ENCODE results near the gene NRP1.
"Not testable (repeated sequence)": the region's sequence is repeated elsewhere in the genome, so short reads cannot be mapped to it uniquely, and the experiment has no call there.

Gene NRP1

GRCh38 chr10:33302208-33302829 is 32.1 kb downstream of the NRP1 start:
- Histone ChIP-seq H3K9ac (ENCODE audit: low read depth, low read length) (no peak overlapping the region), H3K36me3 (ENCODE audit: insufficient read depth, low read length) (no peaks in the 10 kb centered on the region; the same call in 1 of the 2 replicates), H3K9me3 (ENCODE audit: control insufficient read depth, insufficient read depth, low read length) (no peaks in the 10 kb centered on the region), H3K4me1 (ENCODE audit: insufficient read depth, low read length) (peaks cover 4% of the 10 kb centered on the region; the same call in 1 of the 2 replicates)

- no peaks in the 10 kb centered on the region; the same call in 1 of the 2 replicates for H3K36me3 ChIP-seq (ENCODE audit: insufficient read depth, low read length)
- no peak overlapping the region for H3K9ac ChIP-seq (ENCODE audit: low read depth, low read length)
- no peaks in the 10 kb centered on the region for H3K9me3 ChIP-seq (ENCODE audit: control insufficient read depth, insufficient read depth, low read length)
- peaks cover 4% of the 10 kb centered on the region; the same call in 1 of the 2 replicates for H3K4me1 ChIP-seq (ENCODE audit: insufficient read depth, low read length)
These were observed 33.2 kb downstream of the NRP1 start for GRCh38 chr10:33301097-33301789.

DNA sequence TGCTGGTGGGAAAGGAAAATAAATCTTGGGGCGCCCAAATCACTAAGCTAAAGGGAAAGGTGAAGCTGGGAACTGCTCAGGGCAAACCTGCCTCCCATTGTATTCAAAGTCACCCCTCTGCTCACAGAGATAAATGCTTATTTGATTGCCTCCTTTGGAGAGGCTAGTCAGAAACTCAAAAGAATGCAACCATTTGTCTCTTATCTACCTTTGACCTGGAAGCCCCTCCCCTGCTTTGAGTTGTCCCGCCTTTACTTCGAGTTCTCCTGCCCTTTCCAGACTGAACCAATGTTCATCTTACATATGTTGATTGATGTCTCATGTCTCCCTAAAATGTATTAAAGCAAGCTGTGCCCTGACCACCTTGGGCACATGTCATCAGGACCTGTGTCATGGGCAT is 33.9 kb downstream of the NRP1 start:
- not testable (repeated sequence) for H3K9ac ChIP-seq (ENCODE audit: low read depth, low read length); H3K4me1 ChIP-seq (ENCODE audit: insufficient read depth, low read length); H3K9me3 ChIP-seq (ENCODE audit: control insufficient read depth, insufficient read depth, low read length); H3K36me3 ChIP-seq (ENCODE audit: insufficient read depth, low read length)

- Histone ChIP-seq H3K36me3 (ENCODE audit: insufficient read depth, low read length) (no peaks in the 10 kb centered on the region; the same call in 1 of the 2 replicates), H3K9me3 (ENCODE audit: control insufficient read depth, insufficient read depth, low read length) (no peaks in the 10 kb centered on the region), H3K9ac (ENCODE audit: low read depth, low read length) (no peak overlapping the region), H3K4me1 (ENCODE audit: insufficient read depth, low read length) (peaks cover 4% of the 10 kb centered on the region; the same call in 1 of the 2 replicates)
These were observed 35.6 kb downstream of the NRP1 start for GRCh38 chr10:33298893-33299292.

DNA sequence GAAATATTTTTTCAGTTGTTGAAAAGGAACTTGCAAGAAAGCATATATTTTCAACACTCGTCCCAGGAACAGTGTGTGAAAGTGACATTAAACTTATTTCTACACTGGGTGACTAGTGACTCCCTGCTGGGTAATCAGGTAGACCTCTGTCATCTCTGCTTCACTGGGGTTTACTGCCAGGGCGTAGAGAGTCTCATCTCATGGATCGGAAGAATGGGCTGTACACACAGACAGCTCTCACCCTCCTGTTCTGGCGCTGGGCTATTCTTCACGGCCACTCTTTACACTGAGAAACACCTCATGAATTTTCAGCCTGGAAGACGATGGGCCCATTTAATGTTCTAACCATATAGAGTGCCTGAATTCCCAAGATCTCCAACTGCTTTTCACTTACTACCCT is 36.4 kb downstream of the NRP1 start:
- no peaks in the 10 kb centered on the region; the same call in 1 of the 2 replicates for H3K36me3 ChIP-seq (ENCODE audit: insufficient read depth, low read length)
- H3K4me1 ChIP-seq (ENCODE audit: insufficient read depth, low read length), result peaks cover 4% of the 10 kb centered on the region; the same call in 1 of the 2 replicates
- H3K9ac ChIP-seq (ENCODE audit: low read depth, low read length), result no peak overlapping the region
- no peaks in the 10 kb centered on the region for H3K9me3 ChIP-seq (ENCODE audit: control insufficient read depth, insufficient read depth, low read length)

DNA sequence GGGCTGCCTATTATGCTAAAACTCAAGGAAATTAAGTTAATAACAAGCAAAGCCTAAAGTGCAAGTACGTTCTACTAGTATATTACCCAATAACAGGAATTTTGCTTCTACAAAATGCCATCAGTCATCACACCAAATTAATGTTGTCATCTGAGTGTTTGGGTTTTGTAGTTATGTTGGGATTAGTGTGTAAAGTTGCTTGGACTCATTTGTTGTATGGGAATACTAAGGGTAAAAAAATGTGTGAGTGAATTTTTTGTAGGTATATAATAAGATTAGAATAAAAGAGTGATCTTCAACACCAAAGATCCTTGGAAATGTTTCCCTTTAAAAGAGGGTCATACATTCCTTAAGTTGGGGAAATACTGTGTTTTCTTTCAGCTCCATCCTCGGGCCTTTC is 38.6 kb downstream of the NRP1 start:
- H3K9me3 ChIP-seq (ENCODE audit: control insufficient read depth, insufficient read depth, low read length), result no peaks in the 10 kb centered on the region
- no peak overlapping the region for H3K9ac ChIP-seq (ENCODE audit: low read depth, low read length)
- no peaks in the 10 kb centered on the region; the same call in 1 of the 2 replicates for H3K36me3 ChIP-seq (ENCODE audit: insufficient read depth, low read length)
- H3K4me1 ChIP-seq (ENCODE audit: insufficient read depth, low read length), result peaks cover 12% of the 10 kb centered on the region

- Histone ChIP-seq H3K4me1 (ENCODE audit: insufficient read depth, low read length) (peaks cover 17% of the 10 kb centered on the region), H3K9ac (ENCODE audit: low read depth, low read length) (no peak overlapping the region), H3K36me3 (ENCODE audit: insufficient read depth, low read length) (no peaks in the 10 kb centered on the region), H3K9me3 (ENCODE audit: control insufficient read depth, insufficient read depth, low read length) (no peaks in the 10 kb centered on the region)
These were observed 40.8 kb downstream of the NRP1 start for GRCh38 chr10:33293531-33294170.

- Histone ChIP-seq H3K9me3 (ENCODE audit: control insufficient read depth, insufficient read depth, low read length) (no peaks in the 10 kb centered on the region), H3K9ac (ENCODE audit: low read depth, low read length) (no peak overlapping the region), H3K36me3 (ENCODE audit: insufficient read depth, low read length) (no peaks in the 10 kb centered on the region), H3K4me1 (ENCODE audit: insufficient read depth, low read length) (peaks cover 17% of the 10 kb centered on the region)
These were observed 41.4 kb downstream of the NRP1 start for GRCh38 chr10:33293076-33293475.

DNA sequence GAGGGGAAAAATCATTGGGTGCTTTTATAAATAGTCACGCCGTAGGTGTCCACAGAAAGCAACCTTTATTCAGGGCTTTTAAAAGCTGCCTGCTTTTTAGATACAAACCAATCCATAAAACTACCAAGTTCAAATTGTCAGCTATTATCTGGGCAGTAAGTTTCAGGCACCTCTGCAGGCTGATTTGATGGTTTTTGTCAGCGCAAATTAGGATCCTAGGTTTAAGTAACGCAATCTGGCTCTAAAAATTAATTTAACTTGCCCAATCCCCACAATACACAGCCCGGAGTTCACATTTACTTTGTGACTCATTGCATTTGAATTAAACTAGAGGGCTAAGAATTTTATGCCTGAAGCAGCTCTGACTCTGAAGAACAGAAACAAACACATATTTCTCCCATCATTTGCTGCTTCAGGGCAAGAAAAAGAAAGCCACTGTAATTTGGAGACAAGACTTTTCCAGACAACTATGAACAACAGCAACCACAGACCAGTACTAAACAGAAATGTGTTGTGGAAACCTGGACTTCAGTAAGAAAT is 43.3 kb downstream of the NRP1 start:
- Histone ChIP-seq H3K9ac (ENCODE audit: low read depth, low read length) (no peak overlapping the region), H3K36me3 (ENCODE audit: insufficient read depth, low read length) (no peaks in the 10 kb centered on the region), H3K4me1 (ENCODE audit: insufficient read depth, low read length) (peaks cover 17% of the 10 kb centered on the region), H3K9me3 (ENCODE audit: control insufficient read depth, insufficient read depth, low read length) (no peaks in the 10 kb centered on the region)

DNA sequence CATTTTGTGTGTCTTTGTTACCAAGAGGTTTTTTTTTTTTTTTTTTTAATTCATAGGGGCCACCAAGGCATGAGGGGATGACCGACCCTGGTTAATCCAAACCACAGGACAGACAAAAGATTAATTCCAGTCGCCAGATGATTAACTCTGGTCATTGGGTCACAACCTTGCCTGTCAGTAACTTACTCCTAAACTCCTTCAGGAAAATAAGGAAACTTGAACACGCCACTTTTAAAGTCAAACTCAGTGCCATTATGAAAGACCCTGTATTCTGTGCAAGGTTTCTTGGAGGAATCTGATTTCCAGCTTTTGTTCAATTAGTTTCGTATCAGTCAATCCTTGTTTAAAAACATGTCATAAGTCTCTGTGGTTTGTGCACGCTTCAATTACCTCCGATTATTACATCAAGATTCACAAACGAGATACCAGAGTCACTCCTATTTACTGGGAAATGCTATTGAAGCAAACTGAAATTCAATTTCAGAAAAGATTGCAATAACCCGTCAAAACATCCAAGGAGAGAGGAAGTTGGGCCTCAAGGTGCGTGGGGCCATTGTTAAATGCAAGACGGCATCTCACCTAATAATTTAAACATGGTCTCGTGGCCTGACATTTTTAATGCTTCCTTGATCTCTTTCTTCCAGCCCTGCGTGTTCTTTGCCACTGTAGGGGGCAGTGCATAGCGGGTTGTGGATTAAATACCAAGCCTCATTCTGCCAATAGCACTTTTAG is 44.0 kb downstream of the NRP1 start:
- Histone ChIP-seq H3K9me3 (ENCODE audit: control insufficient read depth, insufficient read depth, low read length) (no peaks in the 10 kb centered on the region), H3K9ac (ENCODE audit: low read depth, low read length) (no peak overlapping the region), H3K4me1 (ENCODE audit: insufficient read depth, low read length) (peaks cover 17% of the 10 kb centered on the region), H3K36me3 (ENCODE audit: insufficient read depth, low read length) (no peaks in the 10 kb centered on the region)

DNA sequence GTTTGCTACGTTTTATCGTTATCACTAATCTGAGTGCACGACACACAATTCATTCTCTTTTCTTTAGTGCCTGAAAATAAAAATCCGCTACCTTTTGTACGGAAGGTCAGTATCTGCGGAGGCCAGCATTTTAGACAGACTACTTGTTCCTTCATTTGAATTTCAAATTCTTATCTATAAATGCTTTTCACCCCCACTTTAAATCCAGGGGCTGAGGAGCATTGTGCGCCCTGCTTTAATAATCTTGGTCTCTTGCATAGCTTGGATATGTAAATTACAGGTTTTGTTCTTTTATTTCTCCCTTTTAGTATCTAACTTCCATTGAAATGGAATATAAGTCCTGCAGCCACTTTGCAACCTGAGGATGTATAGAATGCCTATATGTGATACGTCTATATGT is 44.7 kb downstream of the NRP1 start:
- no peak overlapping the region for H3K9ac ChIP-seq (ENCODE audit: low read depth, low read length)
- H3K36me3 ChIP-seq (ENCODE audit: insufficient read depth, low read length), result no peaks in the 10 kb centered on the region
- peaks cover 17% of the 10 kb centered on the region for H3K4me1 ChIP-seq (ENCODE audit: insufficient read depth, low read length)
- no peaks in the 10 kb centered on the region for H3K9me3 ChIP-seq (ENCODE audit: control insufficient read depth, insufficient read depth, low read length)

DNA sequence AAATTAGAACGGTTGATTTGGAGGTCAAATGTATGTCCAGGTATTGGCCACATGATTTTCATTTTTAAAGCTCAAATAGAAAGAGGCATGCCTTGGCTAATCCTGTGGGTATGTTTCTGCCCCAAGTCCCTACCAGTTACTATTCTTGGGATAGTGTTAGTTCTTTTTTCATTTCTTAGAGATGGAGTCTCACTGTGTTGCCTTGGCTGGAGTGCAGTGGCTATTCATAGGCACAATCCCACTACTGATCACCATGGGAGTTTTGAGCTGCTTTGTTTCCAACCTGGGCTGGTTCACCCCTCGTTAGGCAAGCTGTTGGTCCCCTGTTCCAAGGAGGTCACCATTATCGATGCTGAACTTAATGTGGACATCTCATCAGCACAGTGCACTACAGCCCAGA is 46.3 kb downstream of the NRP1 start:
- no peak overlapping the region for H3K9ac ChIP-seq (ENCODE audit: low read depth, low read length)
- H3K36me3 ChIP-seq (ENCODE audit: insufficient read depth, low read length), result no peaks in the 10 kb centered on the region
- peaks cover 17% of the 10 kb centered on the region for H3K4me1 ChIP-seq (ENCODE audit: insufficient read depth, low read length)
- H3K9me3 ChIP-seq (ENCODE audit: control insufficient read depth, insufficient read depth, low read length), result no peaks in the 10 kb centered on the region

DNA sequence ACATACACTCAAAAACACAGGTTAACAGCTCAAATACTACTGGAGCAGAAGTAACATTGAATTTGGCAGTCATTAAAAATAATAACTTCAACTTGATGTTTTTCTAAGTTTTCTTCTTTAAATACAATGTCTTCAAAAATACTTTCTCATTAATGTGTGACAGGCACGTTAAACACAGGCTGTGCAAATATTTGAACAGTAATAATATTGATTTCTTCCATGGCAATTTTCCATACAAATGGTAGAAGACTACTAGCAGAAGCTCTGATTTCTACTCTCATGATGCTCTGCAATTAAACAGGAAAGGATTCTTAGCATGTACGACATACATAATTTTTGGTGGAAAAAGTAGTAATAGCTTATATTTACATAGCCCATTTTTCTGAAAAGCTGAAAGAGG is 47.4 kb downstream of the NRP1 start:
- H3K36me3 ChIP-seq (ENCODE audit: insufficient read depth, low read length), result no peaks in the 10 kb centered on the region
- H3K9ac ChIP-seq (ENCODE audit: low read depth, low read length), result no peak overlapping the region
- H3K9me3 ChIP-seq (ENCODE audit: control insufficient read depth, insufficient read depth, low read length), result no peaks in the 10 kb centered on the region
- H3K4me1 ChIP-seq (ENCODE audit: insufficient read depth, low read length), result peaks cover 17% of the 10 kb centered on the region
